HUES48 (cell line): ENCODE results near the gene DMD.

Experiments
- H3K27ac ChIP-seq: one replicate; pipeline ENCODE4 v1.7.0; 2013; ENCODE audit warnings: low read depth, low read length, inconsistent platforms
- H3K27me3 ChIP-seq: 2 replicates; pipeline ENCODE4 v1.6.1; 2013; ENCODE audit warnings: mild to moderate bottlenecking, low read length; ENCODE audit not compliant: control insufficient read depth, insufficient read depth
- H3K36me3 ChIP-seq: 2 replicates; pipeline ENCODE4 v1.6.1; 2013; ENCODE audit warnings: low read length; ENCODE audit not compliant: control insufficient read depth, insufficient read depth
- H3K4me1 ChIP-seq: 2 replicates; pipeline ENCODE4 v1.6.1; 2013; ENCODE audit warnings: mild to moderate bottlenecking, low read length; ENCODE audit not compliant: control insufficient read depth, insufficient read depth
- H3K4me3 ChIP-seq: 2 replicates; pipeline ENCODE4 v1.5.1; 2013; ENCODE audit warnings: mild to moderate bottlenecking, low read depth, low read length
- H3K9ac ChIP-seq: 2 replicates; pipeline ENCODE4 v1.6.1; 2013; ENCODE audit warnings: mild to moderate bottlenecking, low read depth, low read length, moderate library complexity
- H3K9me3 ChIP-seq: 2 replicates; pipeline ENCODE4 v1.6.1; 2013; ENCODE audit warnings: low read length; ENCODE audit not compliant: control insufficient read depth, insufficient read depth

DMD gene

GRCh38 chrX:32451954-32452695, 759.2 kb downstream of the DMD start:
- no peaks in the 10 kb centered on the region for H3K27me3 ChIP-seq
- H3K4me1 ChIP-seq = no peaks in the 10 kb centered on the region
- H3K9ac ChIP-seq = no peak overlapping the region
- H3K27ac ChIP-seq = no peak overlapping the region
- H3K36me3 ChIP-seq = no peaks in the 10 kb centered on the region
- no peaks in the 10 kb centered on the region for H3K9me3 ChIP-seq
- H3K4me3 ChIP-seq = no peak overlapping the region

GRCh38 chrX:32448945-32449344, 762.4 kb downstream of the DMD start:
- H3K27me3 ChIP-seq = no peaks in the 10 kb centered on the region
- H3K9ac ChIP-seq = no peak overlapping the region
- no peaks in the 10 kb centered on the region for H3K4me1 ChIP-seq
- H3K4me3 ChIP-seq = no peak overlapping the region
- H3K36me3 ChIP-seq = no peaks in the 10 kb centered on the region
- no peak overlapping the region for H3K27ac ChIP-seq
- no peaks in the 10 kb centered on the region for H3K9me3 ChIP-seq

GRCh38 chrX:32448320-32448719, 763.0 kb downstream of the DMD start:
- no peak overlapping the region for H3K9ac ChIP-seq
- no peak overlapping the region for H3K4me3 ChIP-seq
- H3K27me3 ChIP-seq = no peaks in the 10 kb centered on the region
- no peak overlapping the region for H3K27ac ChIP-seq
- H3K36me3 ChIP-seq = no peaks in the 10 kb centered on the region
- H3K4me1 ChIP-seq = no peaks in the 10 kb centered on the region
- H3K9me3 ChIP-seq = no peaks in the 10 kb centered on the region

- Histone ChIP-seq H3K4me3 (no peak overlapping the region), H3K9ac (no peak overlapping the region), H3K27ac (no peak overlapping the region), H3K9me3 (no peaks in the 10 kb centered on the region), H3K36me3 (no peaks in the 10 kb centered on the region), H3K27me3 (no peaks in the 10 kb centered on the region), H3K4me1 (no peaks in the 10 kb centered on the region)
These were observed 763.7 kb downstream of the DMD start for GRCh38 chrX:32447640-32448039.

- Histone ChIP-seq H3K27ac (no peak overlapping the region), H3K9ac (no peak overlapping the region), H3K4me3 (no peak overlapping the region), H3K27me3 (no peaks in the 10 kb centered on the region), H3K36me3 (no peaks in the 10 kb centered on the region), H3K4me1 (no peaks in the 10 kb centered on the region), H3K9me3 (no peaks in the 10 kb centered on the region)
These were observed 767.5 kb downstream of the DMD start for GRCh38 chrX:32443841-32444240.

GRCh38 chrX:32421266-32421665, 790.1 kb downstream of the DMD start:
- no peaks in the 10 kb centered on the region for H3K27me3 ChIP-seq
- no peaks in the 10 kb centered on the region for H3K36me3 ChIP-seq
- no peak overlapping the region for H3K27ac ChIP-seq
- no peak overlapping the region for H3K4me3 ChIP-seq
- no peak overlapping the region for H3K9ac ChIP-seq
- H3K9me3 ChIP-seq = no peaks in the 10 kb centered on the region
- H3K4me1 ChIP-seq = no peaks in the 10 kb centered on the region

- H3K27ac ChIP-seq = no peak overlapping the region
- H3K4me3 ChIP-seq = no peak overlapping the region
- H3K9me3 ChIP-seq = no peaks in the 10 kb centered on the region
- H3K36me3 ChIP-seq = no peaks in the 10 kb centered on the region
- H3K9ac ChIP-seq = no peak overlapping the region
- no peaks in the 10 kb centered on the region for H3K27me3 ChIP-seq
- H3K4me1 ChIP-seq = no peaks in the 10 kb centered on the region
These were observed 803.0 kb downstream of the DMD start for GRCh38 chrX:32408389-32408788.

GRCh38 chrX:32397562-32398216, 813.7 kb downstream of the DMD start:
- H3K36me3 ChIP-seq = no peaks in the 10 kb centered on the region
- H3K9me3 ChIP-seq = no peaks in the 10 kb centered on the region
- H3K27me3 ChIP-seq = no peaks in the 10 kb centered on the region
- no peak overlapping the region for H3K4me3 ChIP-seq
- no peak overlapping the region for H3K9ac ChIP-seq
- no peak overlapping the region for H3K27ac ChIP-seq
- H3K4me1 ChIP-seq = no peaks in the 10 kb centered on the region

- H3K36me3 ChIP-seq = no peaks in the 10 kb centered on the region
- H3K4me3 ChIP-seq = no peak overlapping the region
- no peaks in the 10 kb centered on the region for H3K9me3 ChIP-seq
- no peaks in the 10 kb centered on the region for H3K27me3 ChIP-seq
- H3K9ac ChIP-seq = no peak overlapping the region
- H3K27ac ChIP-seq = no peak overlapping the region
- no peaks in the 10 kb centered on the region for H3K4me1 ChIP-seq
These were observed 815.5 kb downstream of the DMD start for GRCh38 chrX:32395878-32396277.

- H3K27me3 ChIP-seq = no peaks in the 10 kb centered on the region
- no peak overlapping the region for H3K27ac ChIP-seq
- H3K9me3 ChIP-seq = no peaks in the 10 kb centered on the region
- H3K4me3 ChIP-seq = no peak overlapping the region
- H3K36me3 ChIP-seq = no peaks in the 10 kb centered on the region
- H3K4me1 ChIP-seq = no peaks in the 10 kb centered on the region
- no peak overlapping the region for H3K9ac ChIP-seq
These were observed 818.7 kb downstream of the DMD start for GRCh38 chrX:32392655-32393054.

GRCh38 chrX:32370456-32371205, 840.7 kb downstream of the DMD start:
- Histone ChIP-seq H3K9ac (no peak overlapping the region), H3K4me1 (no peaks in the 10 kb centered on the region), H3K27me3 (peaks cover 3% of the 10 kb centered on the region; the same call in 1 of the 2 replicates), H3K4me3 (no peak overlapping the region), H3K27ac (no peak overlapping the region), H3K9me3 (no peaks in the 10 kb centered on the region), H3K36me3 (no peaks in the 10 kb centered on the region)
